ENCODE measurements around the gene CAMK1D. TPM values are rescaled to one million over a fixed set of nuclear protein-coding genes. Genes with fewer than 3 reads are reported as not detected.

The CAMK1D gene
- total RNA-seq, 3 donors from 2014 or later, result 4.4 to 17.3 (median 5.2) TPM

GRCh38 chr10:12513775-12514673 is 164.7 kb downstream of the CAMK1D start:
- Histone ChIP-seq H3K36me3 (no peaks in the 10 kb centered on the region), H3K27ac (no peak overlapping the region), H3K4me1 (no peaks in the 10 kb centered on the region), H3K4me3 (no peak overlapping the region), H3K27me3 (no peaks in the 10 kb centered on the region), H3K9me3 (no peaks in the 10 kb centered on the region)
- intact Hi-C loops (cut with DNase I; ENCODE audit: low total_unique reads), result no loop called here
- TF ChIP-seq POLR2A (IDR thresholded peaks at IDR 0.05) (no peak), POLR2AphosphoS5 (IDR thresholded peaks at IDR 0.05) (no peak), CTCF (IDR thresholded peaks at IDR 0.05) (no peak)
- DNase-seq (ENCODE audit: low spot score in 2 of 2), result no peak

- H3K27ac ChIP-seq, result no peak overlapping the region
- no peaks in the 10 kb centered on the region for H3K4me1 ChIP-seq
- H3K9me3 ChIP-seq, result no peaks in the 10 kb centered on the region
- no peak overlapping the region for H3K4me3 ChIP-seq
- TF ChIP-seq POLR2A (IDR thresholded peaks at IDR 0.05), result no peak
- no peak for TF ChIP-seq POLR2AphosphoS5 (IDR thresholded peaks at IDR 0.05)
- no peak for TF ChIP-seq CTCF (IDR thresholded peaks at IDR 0.05)
- H3K36me3 ChIP-seq, result no peaks in the 10 kb centered on the region
- DNase-seq (ENCODE audit: low spot score in 2 of 2), result no peak
- intact Hi-C loops (cut with DNase I; ENCODE audit: low total_unique reads), result no loop called here
- H3K27me3 ChIP-seq, result no peaks in the 10 kb centered on the region
These were observed 168.7 kb downstream of the CAMK1D start for GRCh38 chr10:12518024-12518423.

- no peaks in the 10 kb centered on the region for H3K4me1 ChIP-seq
- TF ChIP-seq POLR2AphosphoS5 (IDR thresholded peaks at IDR 0.05), result no peak
- no peak for TF ChIP-seq POLR2A (IDR thresholded peaks at IDR 0.05)
- TF ChIP-seq CTCF (IDR thresholded peaks at IDR 0.05), result no peak
- H3K9me3 ChIP-seq, result no peaks in the 10 kb centered on the region
- intact Hi-C loops (cut with DNase I; ENCODE audit: low total_unique reads), result no loop called here
- no peak overlapping the region for H3K27ac ChIP-seq
- no peaks in the 10 kb centered on the region for H3K36me3 ChIP-seq
- DNase-seq (ENCODE audit: low spot score in 2 of 2), result no peak
- no peaks in the 10 kb centered on the region for H3K27me3 ChIP-seq
- no peak overlapping the region for H3K4me3 ChIP-seq
These were observed 172.1 kb downstream of the CAMK1D start for GRCh38 chr10:12521423-12521822.

- Histone ChIP-seq H3K4me1 (no peaks in the 10 kb centered on the region), H3K36me3 (no peaks in the 10 kb centered on the region), H3K27ac (no peak overlapping the region), H3K4me3 (no peak overlapping the region), H3K27me3 (no peaks in the 10 kb centered on the region), H3K9me3 (no peaks in the 10 kb centered on the region)
- intact Hi-C loops (cut with DNase I; ENCODE audit: low total_unique reads), result no loop called here
- DNase-seq (ENCODE audit: low spot score in 2 of 2), result no peak
- TF ChIP-seq POLR2AphosphoS5 (IDR thresholded peaks at IDR 0.05), result no peak
These were observed 177.0 kb downstream of the CAMK1D start for GRCh38 chr10:12526311-12526710.

GRCh38 chr10:12529976-12530375 is 180.6 kb downstream of the CAMK1D start:
- intact Hi-C loops (cut with DNase I; ENCODE audit: low total_unique reads), result no loop called here
- TF ChIP-seq POLR2A (IDR thresholded peaks at IDR 0.05), result no peak
- TF ChIP-seq CTCF (IDR thresholded peaks at IDR 0.05), result no peak
- TF ChIP-seq POLR2AphosphoS5 (IDR thresholded peaks at IDR 0.05), result no peak
- Histone ChIP-seq H3K9me3 (no peaks in the 10 kb centered on the region), H3K4me1 (no peaks in the 10 kb centered on the region), H3K27ac (no peak overlapping the region), H3K36me3 (no peaks in the 10 kb centered on the region), H3K4me3 (no peak overlapping the region), H3K27me3 (no peaks in the 10 kb centered on the region)
- no peak for DNase-seq (ENCODE audit: low spot score in 2 of 2)

All from breast epithelium (tissue), 4 donors.